Endothelial cell (in vitro differentiated cells): ENCODE results near the gene STXBP5L. TPM values are rescaled to one million over a fixed set of nuclear protein-coding genes. Genes with fewer than 3 reads are reported as not detected.

Source experiments
- DNase-seq: peaks from one replicate; pipeline ENCODE4 v3.0.0; 2021; ENCODE audit warnings: low spot score
- H3K27ac Mint-ChIP-seq: one replicate; pipeline ENCODE4 v1.8.0; 2021; ENCODE audit warnings: mixed read lengths, inconsistent platforms; ENCODE audit not compliant: unreplicated experiment
- H3K27me3 Mint-ChIP-seq: one replicate; pipeline ENCODE4 v1.8.0; 2021; ENCODE audit warnings: mild to moderate bottlenecking, moderate library complexity, mixed read lengths, inconsistent platforms; ENCODE audit not compliant: unreplicated experiment
- H3K36me3 Mint-ChIP-seq: one replicate; pipeline ENCODE4 v1.8.0; 2021; ENCODE audit warnings: mild to moderate bottlenecking, low read depth, mixed read lengths, inconsistent platforms; ENCODE audit not compliant: unreplicated experiment
- H3K4me1 Mint-ChIP-seq: one replicate; pipeline ENCODE4 v1.8.0; 2021; ENCODE audit warnings: mild to moderate bottlenecking, mixed read lengths, inconsistent platforms; ENCODE audit not compliant: unreplicated experiment
- H3K4me3 Mint-ChIP-seq: one replicate; pipeline ENCODE4 v1.8.0; 2021; ENCODE audit warnings: mild to moderate bottlenecking, mixed read lengths, inconsistent platforms; ENCODE audit not compliant: unreplicated experiment
- H3K9me3 Mint-ChIP-seq: one replicate; pipeline ENCODE4 v1.8.0; 2021; ENCODE audit warnings: mixed read lengths, inconsistent platforms; ENCODE audit not compliant: unreplicated experiment
- CTCF ChIP-seq: fragments of 200-600 bp; sonication (generic); IDR thresholded peaks from one replicate; pipeline ENCODE4 v1.5.0; 2021; ENCODE audit warnings: antibody characterized with exemption; ENCODE audit not compliant: unreplicated experiment
- total RNA-seq: library from RNA; stranded (reverse); fragmentation: NEBNext Ultra II Directional; extraction: Animal tissue kit (Norgen Biotek cat#: 25700); gene quantifications from one replicate; pipeline ENCODE4 v1.2.1, GENCODE V29; 2021; ENCODE audit not compliant: unreplicated experiment

Gene STXBP5L
- total RNA-seq, 1 donor from 2014 or later, result 14.6 TPM

GRCh38 chr3:120985242-120985641 lies 77.2 kb downstream of the STXBP5L start:
- DNase-seq, result no peak
- no peak for TF ChIP-seq CTCF
- no peaks in the 10 kb centered on the region for H3K9me3 Mint-ChIP-seq
- peaks cover 12% of the 10 kb centered on the region for H3K4me1 Mint-ChIP-seq
- H3K4me3 Mint-ChIP-seq, result no peak overlapping the region
- peaks cover 7% of the 10 kb centered on the region for H3K36me3 Mint-ChIP-seq
- H3K27ac Mint-ChIP-seq, result no peak overlapping the region
- peaks cover 2% of the 10 kb centered on the region for H3K27me3 Mint-ChIP-seq

DNA sequence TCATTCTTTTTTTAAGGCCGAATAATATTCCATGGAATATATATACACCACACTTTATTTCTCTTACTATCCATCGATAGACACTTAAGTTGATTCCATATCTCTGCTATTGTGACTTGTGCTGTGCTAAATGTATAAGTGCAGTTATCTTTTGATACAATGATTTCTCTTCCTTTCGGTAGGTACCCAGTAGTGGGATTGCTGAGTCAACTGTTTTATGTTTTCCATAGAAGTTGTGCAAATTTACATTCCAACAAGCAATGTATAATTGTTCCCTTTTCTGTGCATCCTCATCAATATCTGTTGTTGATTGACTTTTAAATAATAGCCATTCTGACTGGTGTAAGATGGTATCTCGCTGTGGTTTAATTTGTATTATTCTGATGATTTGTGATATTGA lies 81.0 kb downstream of the STXBP5L start:
- H3K36me3 Mint-ChIP-seq, result peaks cover 4% of the 10 kb centered on the region

DNA sequence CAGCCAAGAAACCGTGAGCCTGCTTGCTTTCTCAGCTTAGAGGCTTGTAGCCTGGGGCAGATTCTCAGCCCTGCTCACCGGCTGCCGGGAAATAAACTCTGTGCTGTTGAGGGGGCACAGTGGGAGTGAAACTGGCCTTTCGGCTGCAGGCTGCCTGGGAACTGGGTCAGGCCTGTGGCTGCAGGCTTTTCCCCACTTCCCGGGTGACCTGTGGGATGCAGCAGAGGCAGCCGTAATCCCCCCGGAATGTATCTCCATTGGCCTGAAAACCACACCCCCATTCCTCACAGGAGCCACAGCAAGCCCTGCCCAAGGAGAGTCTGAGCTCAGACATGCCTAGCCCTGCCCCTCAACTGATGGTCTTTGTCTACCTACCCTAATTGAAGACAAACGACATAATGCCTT lies 110.9 kb downstream of the STXBP5L start:
- Mint-ChIP-seq H3K9me3 (no peaks in the 10 kb centered on the region), H3K27ac (no peak overlapping the region), H3K27me3 (no peaks in the 10 kb centered on the region), H3K4me1 (no peaks in the 10 kb centered on the region), H3K36me3 (peaks cover 16% of the 10 kb centered on the region), H3K4me3 (no peak overlapping the region)
- TF ChIP-seq CTCF, result no peak
- DNase-seq, result no peak

More for the DNA sequence above, 81.0 kb downstream of the STXBP5L start:
- Mint-ChIP-seq H3K4me3 (no peak overlapping the region), H3K4me1 (peaks cover 4% of the 10 kb centered on the region), H3K9me3 (no peaks in the 10 kb centered on the region), H3K27me3 (peaks cover 2% of the 10 kb centered on the region), H3K27ac (no peak overlapping the region)
- no peak for DNase-seq
- no peak for TF ChIP-seq CTCF

DNA sequence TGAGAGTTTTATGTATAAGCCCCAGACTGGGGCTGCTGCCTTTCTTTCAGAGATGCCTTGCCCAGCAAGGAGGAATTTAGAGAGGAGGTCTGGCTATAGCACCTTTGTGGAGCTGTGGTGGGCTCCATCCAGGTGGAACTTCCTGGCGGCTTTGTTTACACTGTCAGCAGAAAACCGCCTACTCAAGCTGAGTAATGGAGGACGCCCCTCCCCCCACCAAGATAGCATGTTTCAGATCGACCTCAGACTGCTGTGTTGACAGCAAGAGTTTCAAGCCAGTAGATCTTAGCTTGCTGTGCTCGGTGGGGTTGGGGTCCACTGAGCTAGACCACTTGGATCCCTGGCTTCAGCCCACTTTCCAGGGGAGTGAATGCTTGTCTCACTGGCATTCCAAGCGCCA lies 155.6 kb downstream of the STXBP5L start:
- no peak for DNase-seq
- H3K4me1 Mint-ChIP-seq, result peaks cover 16% of the 10 kb centered on the region
- no peak for TF ChIP-seq CTCF
- H3K36me3 Mint-ChIP-seq, result peaks cover 9% of the 10 kb centered on the region
- H3K4me3 Mint-ChIP-seq, result no peak overlapping the region
- H3K9me3 Mint-ChIP-seq, result no peaks in the 10 kb centered on the region
- H3K27ac Mint-ChIP-seq, result no peak overlapping the region
- H3K27me3 Mint-ChIP-seq, result no peaks in the 10 kb centered on the region

DNA sequence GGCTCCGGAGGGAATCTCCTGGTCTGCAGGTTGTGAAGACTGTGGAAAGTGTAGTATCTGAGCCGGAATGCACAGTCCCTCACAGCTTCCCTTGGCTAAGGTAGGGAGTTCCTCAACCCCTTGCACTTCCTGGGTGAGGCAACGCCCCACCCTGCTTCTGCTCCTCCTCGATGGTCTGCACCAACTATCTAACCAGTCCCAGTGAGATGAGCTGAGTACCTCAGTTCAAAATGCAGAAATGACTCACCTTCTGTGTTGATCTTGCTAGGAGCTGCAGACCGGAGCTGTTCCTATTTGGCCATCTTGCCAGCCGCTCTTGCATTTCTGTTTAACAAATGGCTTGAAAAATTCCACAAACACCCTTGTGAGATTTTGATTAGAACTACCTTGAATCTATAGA lies 156.1 kb downstream of the STXBP5L start:
- no peak for TF ChIP-seq CTCF
- H3K4me3 Mint-ChIP-seq, result no peak overlapping the region
- peaks cover 16% of the 10 kb centered on the region for H3K4me1 Mint-ChIP-seq
- H3K27ac Mint-ChIP-seq, result peak overlapping the region; percentile 44
- DNase-seq, result no peak
- H3K27me3 Mint-ChIP-seq, result no peaks in the 10 kb centered on the region
- peaks cover 9% of the 10 kb centered on the region for H3K36me3 Mint-ChIP-seq
- H3K9me3 Mint-ChIP-seq, result no peaks in the 10 kb centered on the region
